Endometrial microvascular endothelial cells (primary cell): ENCODE measurements around the gene TDRD15. TPM values are rescaled to one million over a fixed set of nuclear protein-coding genes. Genes with fewer than 3 reads are reported as not detected.

Experiments
- total RNA-seq: library from RNA; depleted of rRNA; stranded (reverse); fragments of >200 nt; gene quantifications from one replicate; pipeline ENCODE4 v1.2.3, GENCODE V29; 2015; ENCODE audit errors: inconsistent ontology term

Gene TDRD15
- total RNA-seq, 1 donor from 2014 or later = not detected

Other genes starting within 250 kb of the TDRD15 start
- gene APOB, start 79.9 kb upstream of the TDRD15 start, total RNA-seq = not detected